GM18499 (cell line): Measurements from ENCODE around the gene ALOX15B.

Source experiments
- ATAC-seq: cut with Tn5 transposase; IDR thresholded peaks from one replicate; pipeline ENCODE4 v1.9.1; 2021; ENCODE audit warnings: moderate number of reproducible peaks; ENCODE audit not compliant: insufficient read depth, unreplicated experiment

ALOX15B gene

GRCh38 chr17:8038954-8039610 lies at the start of gene ALOX15B:
ALOX15B (plus strand) TSS chr17:8039059; CDS start chr17:8039156, 97 bp downstream.
- no peak for ATAC-seq

- ATAC-seq, result peak; percentile 52
These were observed 48.8 kb upstream of the ALOX15B start for GRCh38 chr17:7989781-7990655.

- ATAC-seq, result no peak
These were observed 46.3 kb upstream of the ALOX15B start for GRCh38 chr17:7992516-7992915.

- ATAC-seq, result no peak
These were observed 45.9 kb upstream of the ALOX15B start for GRCh38 chr17:7992924-7993323.

GRCh38 chr17:7993972-7994589 lies 44.8 kb upstream of the ALOX15B start:
- no peak for ATAC-seq

GRCh38 chr17:7995724-7996123 lies 43.1 kb upstream of the ALOX15B start:
- no peak for ATAC-seq

- no peak for ATAC-seq
These were observed 41.7 kb upstream of the ALOX15B start for GRCh38 chr17:7997186-7997585.

GRCh38 chr17:8001976-8002720 lies 36.7 kb upstream of the ALOX15B start, which contains the start of gene GUCY2D:
GUCY2D (plus strand) TSS chr17:8002615; CDS start chr17:8003048, 433 bp downstream.
- no peak for ATAC-seq

GRCh38 chr17:8002721-8003593 lies 35.9 kb upstream of the ALOX15B start:
- no peak for ATAC-seq

- ATAC-seq, result no peak
These were observed 35.2 kb upstream of the ALOX15B start for GRCh38 chr17:8003594-8004181.

- no peak for ATAC-seq
These were observed 34.0 kb upstream of the ALOX15B start for GRCh38 chr17:8004899-8005298.

- no peak for ATAC-seq
These were observed 33.5 kb upstream of the ALOX15B start for GRCh38 chr17:8005357-8005756.

- no peak for ATAC-seq
These were observed 32.7 kb upstream of the ALOX15B start for GRCh38 chr17:8005967-8006730.

GRCh38 chr17:8006836-8007680 lies 31.8 kb upstream of the ALOX15B start:
- no peak for ATAC-seq

GRCh38 chr17:8007836-8008235 lies 31.0 kb upstream of the ALOX15B start:
- no peak for ATAC-seq

GRCh38 chr17:8012045-8012580 lies 26.7 kb upstream of the ALOX15B start:
- no peak for ATAC-seq

GRCh38 chr17:8012996-8013640 lies 25.7 kb upstream of the ALOX15B start:
- no peak for ATAC-seq
